Activated CD4-positive, alpha-beta T cell treated with anti-CD3 and anti-CD28 coated beads, Interleukin-2, Interleukin-6, amounts not matched to agents 100 ng/mL and 50 ng/mL, durations not matched to agents 16 hours and 8 hours (primary cell): Measurements from ENCODE around the gene KCNAB2.

Experiments
- DNase-seq: peaks from one replicate; pipeline ENCODE4 v3.0.0-alpha.2; 2020

The KCNAB2 gene

GRCh38 chr1:6134741-6135510, 89.2 kb downstream of the KCNAB2 start:
- DNase-seq = no peak

GRCh38 chr1:6136516-6137220, 91.0 kb downstream of the KCNAB2 start:
- no peak for DNase-seq

DNA sequence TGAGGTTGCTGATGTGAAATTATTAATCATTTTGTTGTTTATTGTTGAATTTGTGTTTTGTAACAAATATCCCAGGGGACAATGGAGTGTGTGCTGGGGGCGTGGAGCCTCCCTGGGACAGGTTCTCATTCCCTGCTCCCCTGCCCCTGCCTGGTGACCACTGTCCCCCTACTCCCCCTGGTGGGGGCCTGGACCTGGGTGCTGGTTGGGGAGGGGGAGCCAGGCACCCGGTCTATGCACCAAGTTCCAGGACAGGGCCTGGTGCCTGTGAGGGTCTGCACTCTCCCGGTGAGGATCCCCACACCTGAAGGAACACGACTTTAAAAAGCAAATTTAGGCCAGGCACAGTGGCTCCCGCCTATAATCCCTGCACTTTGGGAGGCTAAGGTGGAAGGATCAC, 92.1 kb downstream of the KCNAB2 start:
- no peak for DNase-seq

DNA sequence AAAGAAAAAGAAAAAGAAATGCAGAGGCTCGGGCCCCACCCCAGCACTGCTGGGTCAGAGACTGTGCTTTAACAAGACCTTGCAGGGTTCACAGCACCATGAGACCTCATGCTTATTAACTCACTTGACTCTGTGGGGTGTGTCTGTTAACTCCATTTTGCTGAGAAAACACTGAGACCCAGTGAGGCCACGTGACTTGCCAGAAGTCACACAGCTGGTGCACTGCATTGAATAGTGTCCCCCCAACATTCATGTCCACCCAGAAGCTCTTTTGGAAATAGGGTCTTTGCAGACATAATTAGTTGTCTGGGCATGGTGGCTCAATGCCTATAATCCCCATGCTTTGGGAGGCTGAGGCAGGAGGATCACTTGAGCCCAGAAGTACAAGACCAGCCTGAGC, 94.7 kb downstream of the KCNAB2 start:
- no peak for DNase-seq

DNA sequence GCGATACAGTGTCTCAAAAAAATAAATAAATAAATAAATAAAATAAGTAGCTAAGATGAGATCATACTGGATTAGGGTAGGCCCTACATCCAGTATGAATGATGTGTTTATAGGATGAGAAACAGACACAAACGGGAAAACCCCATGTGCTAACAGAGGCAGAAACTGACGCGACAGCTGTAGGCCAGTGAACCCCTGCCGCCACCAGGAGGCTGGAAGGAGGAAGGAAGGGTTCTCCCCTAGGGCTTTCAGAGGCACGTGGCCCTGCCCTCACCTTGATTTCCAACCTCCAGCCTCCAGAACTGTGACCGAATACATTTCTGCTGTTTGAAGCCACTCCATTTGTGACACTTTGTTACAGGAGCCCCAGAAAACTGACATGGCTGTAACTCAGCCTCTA, 95.9 kb downstream of the KCNAB2 start:
- peak; percentile 36 for DNase-seq

- DNase-seq = no peak
Observed at GRCh38 chr1:6142036-6142621, 96.4 kb downstream of the KCNAB2 start.

DNA sequence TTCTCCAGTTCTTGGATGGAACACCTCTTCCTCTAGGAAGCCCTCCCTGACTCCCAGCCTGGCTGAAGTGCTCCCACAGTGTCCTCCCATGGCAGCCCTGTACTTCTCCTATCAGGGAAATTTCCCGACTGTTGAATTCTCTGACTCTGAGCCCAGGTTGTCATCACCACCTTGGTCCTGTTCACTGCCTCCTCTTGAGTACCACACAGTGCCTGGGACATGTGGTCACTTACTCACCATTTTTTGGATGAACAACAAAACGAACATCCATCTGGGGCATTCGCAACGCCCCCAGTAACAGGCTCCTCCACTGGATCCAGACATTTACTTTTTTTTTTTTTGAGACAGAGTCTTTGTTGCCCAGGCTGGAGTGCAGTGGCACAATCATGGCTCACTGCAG, 97.0 kb downstream of the KCNAB2 start:
- no peak for DNase-seq

GRCh38 chr1:6143395-6143794, 97.7 kb downstream of the KCNAB2 start:
- DNase-seq = no peak

DNA sequence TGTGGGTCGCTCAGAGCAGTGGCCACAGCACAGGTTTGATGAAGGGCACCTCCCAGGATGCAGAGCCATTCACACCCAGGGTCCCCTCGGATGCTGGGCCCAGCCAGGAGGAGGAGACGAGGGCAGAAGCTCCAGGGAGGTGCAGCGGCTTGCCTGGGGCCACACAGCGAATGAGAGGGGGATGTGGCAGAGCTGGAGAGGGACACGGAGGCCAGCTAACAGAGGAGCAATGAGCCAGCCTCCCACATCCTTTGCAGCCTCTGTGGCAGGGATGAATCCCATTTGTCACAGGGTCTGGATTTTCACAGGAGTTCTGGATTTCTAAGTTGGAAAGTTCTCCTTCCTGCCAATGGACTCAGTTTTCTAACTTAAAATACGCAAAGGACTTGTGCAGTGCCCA, 98.5 kb downstream of the KCNAB2 start:
- no peak for DNase-seq

DNA sequence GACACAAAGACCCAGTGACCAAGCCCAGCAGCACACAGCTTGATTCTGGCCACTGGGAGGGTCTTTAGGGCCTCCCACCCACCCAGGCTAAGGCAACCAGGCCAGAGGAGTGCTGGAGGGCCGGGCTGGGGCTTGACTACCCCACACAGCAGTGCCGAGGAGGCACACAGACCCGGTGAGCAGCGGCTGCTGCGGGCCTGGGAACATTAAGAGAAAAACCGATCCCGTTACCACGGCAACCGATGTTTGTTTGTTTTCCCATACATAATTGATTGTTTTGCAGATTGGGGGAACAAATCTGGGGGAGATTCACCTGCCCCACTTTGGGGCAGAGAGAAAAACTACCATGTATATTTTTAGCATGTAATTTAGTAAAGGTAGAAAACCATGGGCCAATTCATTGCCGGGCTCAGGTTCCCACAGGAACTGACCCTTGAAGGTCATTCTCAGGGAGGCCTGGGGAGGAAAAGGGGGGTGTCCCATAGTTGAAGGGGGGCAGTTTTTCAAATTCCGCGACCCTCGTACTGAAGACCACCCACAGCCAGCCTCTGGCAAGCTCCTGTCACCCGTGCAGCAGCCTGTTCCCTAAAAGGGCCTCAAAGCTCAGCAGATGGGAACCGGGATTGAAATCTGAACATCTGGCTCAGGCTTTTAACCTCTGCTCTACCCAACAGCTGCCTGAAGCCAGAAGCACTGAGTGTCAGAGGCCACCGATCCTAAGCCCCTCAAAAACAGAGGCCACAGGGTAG, 99.1 kb downstream of the KCNAB2 start:
- DNase-seq = no peak

- DNase-seq = no peak
Observed at GRCh38 chr1:6145396-6145750, 99.7 kb downstream of the KCNAB2 start.

GRCh38 chr1:6145864-6146410, 100.2 kb downstream of the KCNAB2 start:
- no peak for DNase-seq

DNA sequence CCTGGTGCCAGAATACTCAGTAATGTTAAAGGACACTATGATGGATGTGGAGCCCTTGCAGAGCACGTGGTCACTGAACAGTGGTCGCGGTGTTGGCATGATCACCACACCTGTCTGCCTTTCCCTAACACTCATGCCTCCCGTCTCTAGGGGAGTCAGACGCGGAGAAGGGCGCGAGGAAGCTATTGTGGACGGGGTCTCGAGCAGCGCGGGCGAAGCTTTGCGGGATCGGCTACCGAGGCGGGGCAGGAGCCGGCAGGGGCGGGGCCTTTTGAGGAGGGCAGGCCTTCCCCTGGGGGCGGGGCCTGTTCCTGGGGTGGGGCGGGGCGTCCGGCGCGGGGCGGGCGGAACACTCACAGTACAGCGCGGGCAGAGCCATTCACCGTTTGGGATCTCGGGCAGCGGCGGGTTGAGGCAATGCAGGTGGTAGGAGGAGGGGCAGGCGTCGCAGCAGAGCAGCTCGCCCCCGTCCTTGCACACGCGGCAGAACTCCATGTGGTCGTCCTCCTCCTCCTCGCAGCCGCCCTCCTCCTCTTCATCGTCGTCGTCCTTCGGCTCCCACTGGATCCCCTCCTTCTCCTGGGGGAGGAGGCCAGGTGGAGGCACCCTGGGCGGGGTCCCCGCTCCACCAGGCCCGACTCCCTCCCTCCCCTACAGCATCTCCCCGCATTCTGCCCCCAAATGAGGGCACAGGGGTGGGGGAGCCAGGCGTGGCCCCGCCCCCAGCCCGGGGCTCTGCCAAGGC, 103.0 kb downstream of the KCNAB2 start:
- DNase-seq = peak; percentile 75

DNA sequence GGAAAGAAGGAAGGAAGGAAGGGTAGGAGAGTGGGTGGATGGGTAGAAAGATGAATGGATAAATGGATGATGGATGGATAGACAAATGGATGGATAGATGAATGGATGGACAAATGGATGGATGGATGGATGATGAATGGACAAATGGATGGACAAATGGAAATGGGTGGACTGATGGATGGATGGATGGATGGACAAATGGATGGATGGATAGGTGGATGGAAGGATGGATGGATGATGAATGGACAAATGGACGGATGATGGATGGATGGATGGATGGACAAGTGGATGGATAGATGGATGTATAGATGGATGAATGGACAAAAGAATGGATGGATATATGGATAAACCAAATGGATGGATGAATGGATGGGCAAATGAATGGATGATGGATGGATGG, 103.9 kb downstream of the KCNAB2 start:
- DNase-seq = no peak

DNA sequence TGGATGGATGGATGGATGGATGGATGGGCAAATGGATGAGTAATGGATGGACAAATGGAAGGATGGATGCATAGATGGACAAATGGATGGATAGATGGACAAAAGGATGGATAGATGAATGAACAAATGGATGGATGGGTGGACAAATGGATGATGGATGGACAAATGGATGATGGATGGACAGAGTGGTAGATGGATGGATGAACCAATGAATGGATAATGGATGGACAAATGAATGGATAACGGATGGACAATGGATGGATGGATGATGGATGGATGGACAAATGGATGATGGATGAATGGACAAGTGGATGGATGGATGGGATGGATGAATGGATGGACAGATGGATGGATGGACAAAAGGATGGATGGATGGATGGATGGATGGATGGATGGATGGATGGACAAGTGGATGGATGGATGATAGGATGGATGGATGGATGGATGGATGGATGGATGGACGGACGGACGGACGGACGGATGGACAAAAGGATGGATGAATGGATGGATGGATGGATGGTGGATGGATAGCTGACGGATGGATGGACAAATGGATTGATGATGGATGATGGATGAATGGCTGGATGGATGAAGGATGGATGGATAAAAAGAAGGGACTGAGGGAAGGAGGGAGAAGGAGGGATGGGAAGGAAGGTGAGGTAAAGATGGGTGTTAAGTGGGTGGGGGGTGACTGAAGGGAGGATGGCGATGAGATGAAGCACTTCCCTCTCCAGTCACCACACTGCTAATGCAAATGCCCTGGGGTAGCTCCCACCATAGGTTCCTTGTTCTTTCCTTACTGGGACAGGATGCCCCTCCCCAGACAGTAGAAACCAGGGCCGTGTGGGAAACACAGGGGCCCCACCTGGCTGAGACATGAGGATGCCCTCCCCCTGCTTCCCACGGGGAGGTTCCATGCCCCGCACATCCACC, 104.6 kb downstream of the KCNAB2 start:
- no peak for DNase-seq
